ENCODE results near the gene NTN1. TPM values are rescaled to one million over a fixed set of nuclear protein-coding genes. Genes with fewer than 3 reads are reported as not detected.

Gene NTN1
- total RNA-seq, 1 donor from 2014 or later, result under 0.01 TPM

DNA sequence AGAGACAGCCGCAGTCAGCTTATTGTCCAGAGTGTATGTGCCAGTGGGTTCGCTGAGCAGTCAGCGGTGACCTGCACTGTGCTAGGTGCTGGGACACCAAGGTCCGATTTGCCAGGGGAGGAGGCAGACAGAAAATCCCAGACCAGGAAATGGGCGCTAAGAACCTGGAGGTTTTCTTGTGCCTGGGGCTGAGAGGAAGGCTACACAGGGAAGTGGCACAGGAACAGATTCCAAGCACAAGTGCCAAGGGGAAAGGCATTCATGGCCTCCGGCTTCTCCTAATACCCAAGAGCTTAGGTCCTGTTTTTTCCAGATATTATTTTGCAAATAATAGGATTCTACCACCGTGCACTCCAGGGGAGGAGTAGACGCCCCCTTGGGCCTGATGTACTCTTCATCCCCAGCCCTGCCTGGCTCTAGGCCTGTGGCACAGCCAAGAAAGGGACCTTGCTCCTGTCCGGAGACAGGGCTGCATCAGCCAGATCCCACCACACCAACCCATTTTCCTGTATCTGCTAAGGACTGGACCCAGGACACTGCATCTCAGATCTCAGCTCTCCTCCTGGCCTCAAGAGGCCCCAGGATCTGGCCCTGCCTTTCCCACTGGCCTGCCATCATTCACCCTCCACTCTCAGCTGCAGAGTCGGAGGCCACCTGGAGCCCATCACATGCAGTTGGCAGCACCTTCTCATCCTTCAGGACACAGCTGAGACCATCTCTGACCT is 187.2 kb downstream of the NTN1 start:
- peaks cover 4% of the 10 kb centered on the region for H3K27me3 ChIP-seq (ENCODE audit: control insufficient read depth, insufficient read depth, low read length)

GRCh38 chr17:9209347-9209746 is 188.0 kb downstream of the NTN1 start:
- no peaks in the 10 kb centered on the region for H3K36me3 ChIP-seq (ENCODE audit: control insufficient read depth, insufficient read depth, low read length)
- peaks cover 4% of the 10 kb centered on the region for H3K27me3 ChIP-seq (ENCODE audit: control insufficient read depth, insufficient read depth, low read length)
- FAIRE-seq (no peak), DNase-seq (ENCODE audit: low read depth) (no peak)
- TF ChIP-seq, protein P1, sequence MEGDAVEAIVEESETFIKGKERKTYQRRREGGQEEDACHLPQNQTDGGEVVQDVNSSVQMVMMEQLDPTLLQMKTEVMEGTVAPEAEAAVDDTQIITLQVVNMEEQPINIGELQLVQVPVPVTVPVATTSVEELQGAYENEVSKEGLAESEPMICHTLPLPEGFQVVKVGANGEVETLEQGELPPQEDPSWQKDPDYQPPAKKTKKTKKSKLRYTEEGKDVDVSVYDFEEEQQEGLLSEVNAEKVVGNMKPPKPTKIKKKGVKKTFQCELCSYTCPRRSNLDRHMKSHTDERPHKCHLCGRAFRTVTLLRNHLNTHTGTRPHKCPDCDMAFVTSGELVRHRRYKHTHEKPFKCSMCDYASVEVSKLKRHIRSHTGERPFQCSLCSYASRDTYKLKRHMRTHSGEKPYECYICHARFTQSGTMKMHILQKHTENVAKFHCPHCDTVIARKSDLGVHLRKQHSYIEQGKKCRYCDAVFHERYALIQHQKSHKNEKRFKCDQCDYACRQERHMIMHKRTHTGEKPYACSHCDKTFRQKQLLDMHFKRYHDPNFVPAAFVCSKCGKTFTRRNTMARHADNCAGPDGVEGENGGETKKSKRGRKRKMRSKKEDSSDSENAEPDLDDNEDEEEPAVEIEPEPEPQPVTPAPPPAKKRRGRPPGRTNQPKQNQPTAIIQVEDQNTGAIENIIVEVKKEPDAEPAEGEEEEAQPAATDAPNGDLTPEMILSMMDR (IDR thresholded peaks at IDR 0.05; ENCODE audit: insufficient read depth, low read length, severe bottlenecking), result no peak
- H3K4me3 ChIP-seq (ENCODE audit: low read depth, low read length), result no peak overlapping the region

More for the DNA sequence above, 187.2 kb downstream of the NTN1 start:
- TF ChIP-seq, protein P1 (IDR thresholded peaks at IDR 0.05; ENCODE audit: insufficient read depth, low read length, severe bottlenecking), result no peak
- Histone ChIP-seq H3K36me3 (ENCODE audit: control insufficient read depth, insufficient read depth, low read length) (no peaks in the 10 kb centered on the region), H3K4me3 (ENCODE audit: low read depth, low read length) (no peak overlapping the region)
- no peak for DNase-seq (ENCODE audit: low read depth)
- FAIRE-seq, result no peak

- TF ChIP-seq, protein P1 (IDR thresholded peaks at IDR 0.05; ENCODE audit: insufficient read depth, low read length, severe bottlenecking), result no peak
- Histone ChIP-seq H3K4me3 (ENCODE audit: low read depth, low read length) (no peak overlapping the region), H3K27me3 (ENCODE audit: control insufficient read depth, insufficient read depth, low read length) (peaks cover 4% of the 10 kb centered on the region), H3K36me3 (ENCODE audit: control insufficient read depth, insufficient read depth, low read length) (no peaks in the 10 kb centered on the region)
- FAIRE-seq (no peak), DNase-seq (ENCODE audit: low read depth) (no peak)
These were observed 188.6 kb downstream of the NTN1 start for GRCh38 chr17:9209781-9210370.

DNA sequence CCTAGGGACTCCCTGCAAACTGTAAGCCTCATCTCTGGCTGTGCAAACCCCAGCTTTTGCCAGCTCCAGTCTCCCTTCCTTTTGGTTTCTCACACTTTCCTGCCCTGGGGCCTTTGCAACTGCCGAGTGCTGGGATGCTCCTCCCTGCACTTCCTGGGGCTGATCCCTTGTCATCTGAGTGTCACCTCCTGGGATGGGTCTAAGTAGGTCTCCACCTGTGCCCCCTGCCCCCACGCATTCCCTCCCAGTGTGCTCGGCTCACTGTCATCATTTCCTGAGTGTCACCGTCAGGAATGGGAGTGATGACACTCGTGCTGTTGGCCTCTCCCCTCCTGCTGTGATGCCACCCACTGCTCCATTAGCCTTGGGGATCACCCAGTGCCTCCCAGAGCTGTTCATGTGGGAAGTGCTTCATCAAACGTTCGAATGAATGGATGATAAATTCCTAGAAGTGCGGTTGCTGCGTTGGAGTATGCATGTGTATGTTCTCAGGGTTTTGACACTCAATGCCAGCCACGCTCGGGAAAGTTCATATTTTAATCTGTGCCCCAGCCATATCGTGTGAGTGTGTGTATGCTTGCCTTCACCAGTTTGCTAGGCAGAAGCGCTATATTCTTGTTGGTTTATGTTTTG is 189.9 kb downstream of the NTN1 start:
- TF ChIP-seq, protein P1 (IDR thresholded peaks at IDR 0.05; ENCODE audit: insufficient read depth, low read length, severe bottlenecking), result no peak
- no peaks in the 10 kb centered on the region for H3K27me3 ChIP-seq (ENCODE audit: control insufficient read depth, insufficient read depth, low read length)
- H3K4me3 ChIP-seq (ENCODE audit: low read depth, low read length), result no peak overlapping the region
- no peak for FAIRE-seq
- DNase-seq (ENCODE audit: low read depth), result no peak
- H3K36me3 ChIP-seq (ENCODE audit: control insufficient read depth, insufficient read depth, low read length), result no peaks in the 10 kb centered on the region

GRCh38 chr17:9212376-9213302 is 191.3 kb downstream of the NTN1 start:
- FAIRE-seq (no peak), DNase-seq (ENCODE audit: low read depth) (no peak)
- no peak overlapping the region for H3K4me3 ChIP-seq (ENCODE audit: low read depth, low read length)
- H3K36me3 ChIP-seq (ENCODE audit: control insufficient read depth, insufficient read depth, low read length), result no peaks in the 10 kb centered on the region
- TF ChIP-seq, protein P1 (IDR thresholded peaks at IDR 0.05; ENCODE audit: insufficient read depth, low read length, severe bottlenecking), result no peak
- H3K27me3 ChIP-seq (ENCODE audit: control insufficient read depth, insufficient read depth, low read length), result no peaks in the 10 kb centered on the region

Data from bronchial epithelial cell (primary cell).